ENCODE measurements around the gene SAMD11.

- TF ChIP-seq CTCF (IDR thresholded peaks at IDR 0.05; ENCODE audit: insufficient read depth, low read length): no peak
- no peak for TF ChIP-seq GABPA (IDR thresholded peaks at IDR 0.05; ENCODE audit: low read depth)
Observed at GRCh38 chr1:966704-967300, 43.1 kb downstream of the SAMD11 start.
